GM23338 (cell line): Measurements from ENCODE around the gene HARS2. TPM values are rescaled to one million over a fixed set of nuclear protein-coding genes. Genes with fewer than 3 reads are reported as not detected.

Experiments
- ATAC-seq: fragments of 200-7000 bp; cut with Tn5 transposase; 3 replicates; pipeline ENCODE4 v1.9.1; 2020
- DNase-seq: peaks from one replicate; pipeline ENCODE4 v3.0.0-alpha.2; 2015; ENCODE audit warnings: low spot score
- H2AFZ ChIP-seq: fragments of 200-600 bp; sonication (generic); 2 replicates; pipeline ENCODE4 v1.8.0; 2016; ENCODE audit warnings: antibody characterized with exemption, mild to moderate bottlenecking, moderate library complexity
- H3F3A ChIP-seq: fragments of 200-600 bp; sonication (generic); replicated peaks from 2 replicates; pipeline ENCODE4 v1.8.0; 2017; ENCODE audit warnings: antibody characterized with exemption, mixed run types, low read depth
- H3K27ac ChIP-seq: fragments of 200-600 bp; sonication (generic); 2 replicates; pipeline ENCODE4 v1.6.1; 2016; ENCODE audit warnings: low read depth
- H3K27me3 ChIP-seq: fragments of 200-600 bp; sonication (generic); 2 replicates; pipeline ENCODE4 v1.8.0; 2016; ENCODE audit warnings: mild to moderate bottlenecking, mixed run types, moderate library complexity; ENCODE audit not compliant: insufficient read depth
- H3K36me3 ChIP-seq: fragments of 200-600 bp; sonication (generic); 2 replicates; pipeline ENCODE4 v1.8.0; 2016; ENCODE audit warnings: mild to moderate bottlenecking; ENCODE audit not compliant: insufficient read depth
- H3K4me1 ChIP-seq: fragments of 200-600 bp; sonication (generic); 2 replicates; pipeline ENCODE4 v1.8.0; 2016; ENCODE audit warnings: mild to moderate bottlenecking, moderate library complexity; ENCODE audit not compliant: insufficient read depth
- H3K4me2 ChIP-seq: fragments of 200-600 bp; sonication (generic); 2 replicates; pipeline ENCODE4 v1.7.1; 2017; ENCODE audit warnings: mixed run types
- H3K4me3 ChIP-seq: fragments of 200-600 bp; sonication (generic); 2 replicates; pipeline ENCODE4 v1.6.1; 2016; ENCODE audit warnings: mixed run types
- H3K79me2 ChIP-seq: fragments of 200-600 bp; sonication (generic); replicated peaks from 2 replicates; pipeline ENCODE4 v1.8.0; 2017; ENCODE audit warnings: mild to moderate bottlenecking; ENCODE audit not compliant: insufficient read depth
- H3K9me2 ChIP-seq: fragments of 200-600 bp; sonication (generic); 2 replicates; pipeline ENCODE4 v1.8.0; 2017; ENCODE audit not compliant: insufficient read depth
- H4K20me1 ChIP-seq: fragments of 200-600 bp; sonication (generic); replicated peaks from 2 replicates; pipeline ENCODE4 v1.8.0; 2017; ENCODE audit warnings: mild to moderate bottlenecking; ENCODE audit not compliant: insufficient read depth
- H3K27ac Mint-ChIP-seq: 2 replicates; pipeline ENCODE4 v1.8.0; 2020; ENCODE audit warnings: inconsistent platforms, mild to moderate bottlenecking, moderate library complexity, mixed read lengths
- H3K27me3 Mint-ChIP-seq: 3 replicates; pipeline ENCODE4 v1.8.0; 2022; ENCODE audit warnings: low read depth, mild to moderate bottlenecking, moderate library complexity, mixed read lengths, inconsistent platforms; ENCODE audit not compliant: insufficient read depth, poor library complexity
- H3K36me3 Mint-ChIP-seq: 3 replicates; pipeline ENCODE4 v1.8.0; 2021; ENCODE audit warnings: low read depth, mild to moderate bottlenecking, inconsistent platforms, moderate library complexity, mixed read lengths
- H3K4me1 Mint-ChIP-seq: 3 replicates; pipeline ENCODE4 v1.8.0; 2020; ENCODE audit warnings: mild to moderate bottlenecking, inconsistent platforms, mixed read lengths
- H3K4me3 Mint-ChIP-seq: 3 replicates; pipeline ENCODE4 v1.8.0; 2021; ENCODE audit warnings: moderate library complexity, mild to moderate bottlenecking, inconsistent platforms, mixed read lengths
- H3K9me3 Mint-ChIP-seq: 3 replicates; pipeline ENCODE4 v1.8.0; 2020; ENCODE audit warnings: moderate library complexity, mild to moderate bottlenecking, inconsistent platforms, mixed read lengths
- CREB1 ChIP-seq: fragments of 250-450 bp; sonication (Bioruptor Pico); IDR thresholded peaks from 2 replicates; pipeline ENCODE4 v1.5.0; 2020; ENCODE audit warnings: low read depth, mild to moderate bottlenecking, moderate library complexity
- ETS1 ChIP-seq: IDR thresholded peaks from 2 replicates; pipeline ENCODE4 v1.6.1; 2016; ENCODE audit warnings: antibody characterized with exemption
- EZH2 ChIP-seq: fragments of 200-600 bp; sonication (generic); IDR thresholded peaks from one replicate; pipeline ENCODE4 v1.8.0; 2017; ENCODE audit warnings: antibody characterized with exemption, mild to moderate bottlenecking, low read depth; ENCODE audit not compliant: unreplicated experiment
- EZH2phosphoT487 ChIP-seq: fragments of 200-600 bp; sonication (generic); IDR thresholded peaks from one replicate; pipeline ENCODE4 v1.8.1; 2018; ENCODE audit warnings: antibody characterized with exemption; ENCODE audit not compliant: unreplicated experiment
- JUNB ChIP-seq: IDR thresholded peaks from one replicate; pipeline ENCODE4 v1.6.1; 2016; ENCODE audit warnings: antibody characterized with exemption; ENCODE audit not compliant: unreplicated experiment
- NANOG ChIP-seq: IDR thresholded peaks from 2 replicates; pipeline ENCODE4 v1.6.1; 2016; ENCODE audit warnings: antibody characterized with exemption, borderline replicate concordance
- POLR2AphosphoS5 ChIP-seq: IDR thresholded peaks from 2 replicates; pipeline ENCODE4 v1.6.1; 2016; ENCODE audit warnings: antibody characterized with exemption, low read depth
- ZNF114 ChIP-seq: fragments of 250-450 bp; sonication (Bioruptor Pico); IDR thresholded peaks from 2 replicates; pipeline ENCODE4 v1.5.0; 2020; ENCODE audit warnings: mild to moderate bottlenecking, moderate library complexity
- ZNF331 ChIP-seq: fragments of 250-450 bp; sonication (Bioruptor Pico); IDR thresholded peaks from 2 replicates; pipeline ENCODE4 v1.5.0; 2020; ENCODE audit warnings: low read depth, mild to moderate bottlenecking, moderate library complexity
- long read RNA-seq: library from polyadenylated mRNA; unstranded; transcript quantifications from one replicate; pipeline ENCODE4 v2.0.0, GENCODE V29; 2020; ENCODE audit not compliant: unreplicated experiment
- polyA plus RNA-seq: library from polyadenylated mRNA; unstranded; fragments of >200 nt; fragmentation: Nextera tagmentation; extraction: Ambion mirVana; gene quantifications from 2 replicates; pipeline ENCODE4 v1.2.1, GENCODE V29; 2016
- total RNA-seq: library from RNA; depleted of rRNA; stranded (reverse); fragments of >200 nt; shearing (Covaris generic); gene quantifications from 2 replicates; pipeline ENCODE4 v1.2.3, GENCODE V29; 2014; rRNA removed
- TF ChIP-seq, protein P1 (sequence below): IDR thresholded peaks from one replicate; pipeline ENCODE4 v1.6.1; 2018; ENCODE audit warnings: antibody characterized with exemption; ENCODE audit not compliant: unreplicated experiment
- TF ChIP-seq, protein P2 (sequence below), 2 experiments: fragments of 200-600 bp in 1 of 2; sonication (generic) in 1 of 2; conservative IDR thresholded peaks; 2 replicates each; pipeline versions ENCODE4 v1.5.1 to v1.6.1; 2016 to 2017; ENCODE audit warnings: antibody characterized with exemption in 2 of 2, low read depth in 2 of 2, mild to moderate bottlenecking in 2 of 2, moderate library complexity in 1 of 2

Gene HARS2
- total RNA-seq (21.6 and 29.6 TPM in 2 replicates), polyA plus RNA-seq (12.7 and 14.4 TPM in 2 replicates)
- long read RNA-seq, transcript HARS2-201 (13 exons, 2,510 nt), result major isoform, 13 of 23 reads
- long read RNA-seq, partial matches to known transcripts, result 1 of 23 reads
- long read RNA-seq, other reads (novel, unspliced or antisense), result 5 of 23 reads

GRCh38 chr5:140690941-140691924 lies at the start of gene HARS2, which contains the start of gene HARS1:
Gene HARS2 (plus strand): TSS chr5:140691455. CDS start chr5:140691649, 194 bp downstream.
Gene HARS1 (minus strand): TSS chr5:140691370. CDS start chr5:140691304, 66 bp downstream.
- H3K27me3 ChIP-seq, result no peaks in the 10 kb centered on the region
- no peaks in the 10 kb centered on the region for H3K9me3 Mint-ChIP-seq
- H3F3A ChIP-seq, result peaks cover 2% of the 10 kb centered on the region; the same call in 1 of the 2 replicates
- H3K4me3 Mint-ChIP-seq, result peak within 1 kb of the TSS; percentile 99
- H3K4me3 ChIP-seq, result peak within 1 kb of the TSS; percentile 93
- H3K79me2 ChIP-seq, result peaks cover 43% of the 10 kb centered on the region
- TF ChIP-seq EZH2phosphoT487, result no peak
- TF ChIP-seq CREB1 (CRISPR knock-in tag), result peak; percentile 35; the same call in 1 of the 2 replicates
- TF ChIP-seq POLR2AphosphoS5, result peak; percentile 96
- TF ChIP-seq ETS1, result peak; percentile 89
- no peak for TF ChIP-seq JUNB
- DNase-seq, result peak; percentile 98
- ATAC-seq, result peak; percentile 98
- peak within 1 kb of the TSS; percentile 98 for H2AFZ ChIP-seq
- H3K36me3 Mint-ChIP-seq, result peaks cover 30% of the 10 kb centered on the region
- H3K27ac Mint-ChIP-seq, result peak within 1 kb of the TSS; percentile 95
- peak within 1 kb of the TSS; percentile 94 for H3K27ac ChIP-seq
- H3K4me1 Mint-ChIP-seq, result peaks cover 9% of the 10 kb centered on the region
- peaks cover 28% of the 10 kb centered on the region for H3K36me3 ChIP-seq
- no peaks in the 10 kb centered on the region for H3K9me2 ChIP-seq
- H3K27me3 Mint-ChIP-seq, result peaks cover 5% of the 10 kb centered on the region
- H3K4me2 ChIP-seq, result peak within 1 kb of the TSS; percentile 84
- H4K20me1 ChIP-seq, result no peaks in the 10 kb centered on the region
- H3K4me1 ChIP-seq, result peaks cover 7% of the 10 kb centered on the region

DNA sequence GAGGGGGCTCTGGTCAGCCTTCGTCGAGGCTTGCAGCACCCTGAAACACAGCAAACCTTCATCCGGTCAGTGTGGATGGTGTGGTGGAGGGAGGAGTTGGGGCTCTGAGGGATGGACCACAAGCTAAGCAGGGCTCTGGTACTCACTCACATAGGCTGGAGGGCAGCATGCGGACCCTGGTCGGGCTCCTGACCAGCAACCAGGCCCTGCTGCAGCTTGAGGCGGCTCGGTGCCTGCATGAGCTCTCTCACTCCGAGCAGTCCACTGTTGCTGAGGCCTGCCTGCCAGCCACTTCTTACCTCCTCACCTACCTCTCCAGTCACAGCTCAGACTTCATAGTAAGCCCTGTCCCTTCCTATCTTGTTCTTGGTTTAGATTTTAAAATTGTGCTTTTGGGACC lies 49.5 kb upstream of the HARS2 start:
- Mint-ChIP-seq H3K27me3 (peaks cover 17% of the 10 kb centered on the region), H3K36me3 (peaks cover 52% of the 10 kb centered on the region), H3K4me3 (no peak overlapping the region), H3K9me3 (no peaks in the 10 kb centered on the region), H3K4me1 (peaks cover 14% of the 10 kb centered on the region), H3K27ac (no peak overlapping the region)
- no peaks in the 10 kb centered on the region for H3K27me3 ChIP-seq
- H3K79me2 ChIP-seq, result peaks cover 25% of the 10 kb centered on the region
- peaks cover 23% of the 10 kb centered on the region for H3K4me1 ChIP-seq
- no peaks in the 10 kb centered on the region for H3F3A ChIP-seq
- no peaks in the 10 kb centered on the region for H3K9me2 ChIP-seq
- no peak overlapping the region for H3K4me2 ChIP-seq
- DNase-seq (no peak), ATAC-seq (no peak)
- H3K4me3 ChIP-seq, result no peak overlapping the region
- H3K36me3 ChIP-seq, result peaks cover 19% of the 10 kb centered on the region; the same call in 1 of the 2 replicates
- H4K20me1 ChIP-seq, result peaks cover 7% of the 10 kb centered on the region
- no peak overlapping the region for H2AFZ ChIP-seq
- H3K27ac ChIP-seq, result no peak overlapping the region
- TF ChIP-seq, protein P1, sequence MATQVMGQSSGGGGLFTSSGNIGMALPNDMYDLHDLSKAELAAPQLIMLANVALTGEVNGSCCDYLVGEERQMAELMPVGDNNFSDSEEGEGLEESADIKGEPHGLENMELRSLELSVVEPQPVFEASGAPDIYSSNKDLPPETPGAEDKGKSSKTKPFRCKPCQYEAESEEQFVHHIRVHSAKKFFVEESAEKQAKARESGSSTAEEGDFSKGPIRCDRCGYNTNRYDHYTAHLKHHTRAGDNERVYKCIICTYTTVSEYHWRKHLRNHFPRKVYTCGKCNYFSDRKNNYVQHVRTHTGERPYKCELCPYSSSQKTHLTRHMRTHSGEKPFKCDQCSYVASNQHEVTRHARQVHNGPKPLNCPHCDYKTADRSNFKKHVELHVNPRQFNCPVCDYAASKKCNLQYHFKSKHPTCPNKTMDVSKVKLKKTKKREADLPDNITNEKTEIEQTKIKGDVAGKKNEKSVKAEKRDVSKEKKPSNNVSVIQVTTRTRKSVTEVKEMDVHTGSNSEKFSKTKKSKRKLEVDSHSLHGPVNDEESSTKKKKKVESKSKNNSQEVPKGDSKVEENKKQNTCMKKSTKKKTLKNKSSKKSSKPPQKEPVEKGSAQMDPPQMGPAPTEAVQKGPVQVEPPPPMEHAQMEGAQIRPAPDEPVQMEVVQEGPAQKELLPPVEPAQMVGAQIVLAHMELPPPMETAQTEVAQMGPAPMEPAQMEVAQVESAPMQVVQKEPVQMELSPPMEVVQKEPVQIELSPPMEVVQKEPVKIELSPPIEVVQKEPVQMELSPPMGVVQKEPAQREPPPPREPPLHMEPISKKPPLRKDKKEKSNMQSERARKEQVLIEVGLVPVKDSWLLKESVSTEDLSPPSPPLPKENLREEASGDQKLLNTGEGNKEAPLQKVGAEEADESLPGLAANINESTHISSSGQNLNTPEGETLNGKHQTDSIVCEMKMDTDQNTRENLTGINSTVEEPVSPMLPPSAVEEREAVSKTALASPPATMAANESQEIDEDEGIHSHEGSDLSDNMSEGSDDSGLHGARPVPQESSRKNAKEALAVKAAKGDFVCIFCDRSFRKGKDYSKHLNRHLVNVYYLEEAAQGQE, result no peak
- TF ChIP-seq, protein P2, sequence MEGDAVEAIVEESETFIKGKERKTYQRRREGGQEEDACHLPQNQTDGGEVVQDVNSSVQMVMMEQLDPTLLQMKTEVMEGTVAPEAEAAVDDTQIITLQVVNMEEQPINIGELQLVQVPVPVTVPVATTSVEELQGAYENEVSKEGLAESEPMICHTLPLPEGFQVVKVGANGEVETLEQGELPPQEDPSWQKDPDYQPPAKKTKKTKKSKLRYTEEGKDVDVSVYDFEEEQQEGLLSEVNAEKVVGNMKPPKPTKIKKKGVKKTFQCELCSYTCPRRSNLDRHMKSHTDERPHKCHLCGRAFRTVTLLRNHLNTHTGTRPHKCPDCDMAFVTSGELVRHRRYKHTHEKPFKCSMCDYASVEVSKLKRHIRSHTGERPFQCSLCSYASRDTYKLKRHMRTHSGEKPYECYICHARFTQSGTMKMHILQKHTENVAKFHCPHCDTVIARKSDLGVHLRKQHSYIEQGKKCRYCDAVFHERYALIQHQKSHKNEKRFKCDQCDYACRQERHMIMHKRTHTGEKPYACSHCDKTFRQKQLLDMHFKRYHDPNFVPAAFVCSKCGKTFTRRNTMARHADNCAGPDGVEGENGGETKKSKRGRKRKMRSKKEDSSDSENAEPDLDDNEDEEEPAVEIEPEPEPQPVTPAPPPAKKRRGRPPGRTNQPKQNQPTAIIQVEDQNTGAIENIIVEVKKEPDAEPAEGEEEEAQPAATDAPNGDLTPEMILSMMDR (conservative IDR thresholded peaks at IDR 0.05; ENCODE audit: low read depth in 2 of 2), result no peak
- TF ChIP-seq EZH2, result no peak
- no peak for TF ChIP-seq POLR2AphosphoS5
- TF ChIP-seq EZH2phosphoT487, result no peak
- no peak for TF ChIP-seq ETS1
- no peak for TF ChIP-seq ZNF114 (CRISPR knock-in tag)
- TF ChIP-seq NANOG, result no peak
- no peak for TF ChIP-seq JUNB
- TF ChIP-seq ZNF331 (CRISPR knock-in tag), result no peak
